GM21619 (cell line): Measurements from ENCODE around the gene GPR146.

Experiments
- ATAC-seq: cut with Tn5 transposase; IDR thresholded peaks from one replicate; pipeline ENCODE4 v1.9.1; 2021; ENCODE audit not compliant: unreplicated experiment

The GPR146 gene

DNA sequence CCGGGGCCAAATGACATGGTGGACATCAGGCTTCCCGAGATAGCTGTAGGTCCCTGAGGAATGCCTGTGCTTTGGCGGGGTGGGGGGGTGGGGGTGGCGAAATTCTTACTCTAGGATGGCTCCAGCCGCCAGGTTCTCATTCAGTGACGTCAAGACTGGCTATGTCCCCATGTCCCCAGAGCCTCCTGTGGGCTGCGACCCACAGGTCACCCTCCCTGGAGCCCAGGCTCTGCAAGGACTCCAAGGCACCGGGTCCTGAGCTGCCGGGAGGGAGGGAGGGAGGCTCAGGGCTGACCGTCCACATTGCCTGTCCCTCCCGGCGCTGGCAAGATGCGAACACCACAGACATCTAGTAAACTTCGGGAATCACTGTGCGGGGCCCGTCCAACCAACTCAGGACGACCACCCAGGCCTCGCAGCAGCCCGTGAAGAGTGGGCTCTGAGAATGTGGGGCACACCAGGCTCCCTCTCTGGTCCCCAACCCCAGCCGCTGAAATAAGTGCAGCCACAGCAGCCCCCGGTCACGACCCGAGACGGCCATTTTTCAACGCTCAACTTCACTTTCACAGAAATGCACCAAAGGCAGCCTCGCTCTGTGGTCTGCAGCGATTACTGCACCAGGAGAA, 12.6 kb downstream of the GPR146 start:
- no peak for ATAC-seq

DNA sequence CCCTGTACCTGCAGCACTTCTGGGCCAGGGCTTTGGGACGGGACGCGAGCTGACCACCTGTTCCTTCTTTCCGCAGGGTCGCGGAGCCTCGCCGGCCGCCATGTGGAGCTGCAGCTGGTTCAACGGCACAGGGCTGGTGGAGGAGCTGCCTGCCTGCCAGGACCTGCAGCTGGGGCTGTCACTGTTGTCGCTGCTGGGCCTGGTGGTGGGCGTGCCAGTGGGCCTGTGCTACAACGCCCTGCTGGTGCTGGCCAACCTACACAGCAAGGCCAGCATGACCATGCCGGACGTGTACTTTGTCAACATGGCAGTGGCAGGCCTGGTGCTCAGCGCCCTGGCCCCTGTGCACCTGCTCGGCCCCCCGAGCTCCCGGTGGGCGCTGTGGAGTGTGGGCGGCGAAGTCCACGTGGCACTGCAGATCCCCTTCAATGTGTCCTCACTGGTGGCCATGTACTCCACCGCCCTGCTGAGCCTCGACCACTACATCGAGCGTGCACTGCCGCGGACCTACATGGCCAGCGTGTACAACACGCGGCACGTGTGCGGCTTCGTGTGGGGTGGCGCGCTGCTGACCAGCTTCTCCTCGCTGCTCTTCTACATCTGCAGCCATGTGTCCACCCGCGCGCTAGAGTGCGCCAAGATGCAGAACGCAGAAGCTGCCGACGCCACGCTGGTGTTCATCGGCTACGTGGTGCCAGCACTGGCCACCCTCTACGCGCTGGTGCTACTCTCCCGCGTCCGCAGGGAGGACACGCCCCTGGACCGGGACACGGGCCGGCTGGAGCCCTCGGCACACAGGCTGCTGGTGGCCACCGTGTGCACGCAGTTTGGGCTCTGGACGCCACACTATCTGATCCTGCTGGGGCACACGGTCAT, 13.3 kb downstream of the GPR146 start:
- no peak for ATAC-seq

DNA sequence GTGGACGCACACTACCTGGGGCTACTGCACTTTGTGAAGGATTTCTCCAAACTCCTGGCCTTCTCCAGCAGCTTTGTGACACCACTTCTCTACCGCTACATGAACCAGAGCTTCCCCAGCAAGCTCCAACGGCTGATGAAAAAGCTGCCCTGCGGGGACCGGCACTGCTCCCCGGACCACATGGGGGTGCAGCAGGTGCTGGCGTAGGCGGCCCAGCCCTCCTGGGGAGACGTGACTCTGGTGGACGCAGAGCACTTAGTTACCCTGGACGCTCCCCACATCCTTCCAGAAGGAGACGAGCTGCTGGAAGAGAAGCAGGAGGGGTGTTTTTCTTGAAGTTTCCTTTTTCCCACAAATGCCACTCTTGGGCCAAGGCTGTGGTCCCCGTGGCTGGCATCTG, 14.0 kb downstream of the GPR146 start:
- no peak for ATAC-seq

- ATAC-seq = no peak
Observed at GRCh38 chr7:1058821-1059199, 14.5 kb downstream of the GPR146 start.

- no peak for ATAC-seq
Observed at GRCh38 chr7:1059200-1060091, 15.1 kb downstream of the GPR146 start.

- ATAC-seq = no peak
Observed at GRCh38 chr7:1060315-1061072, 16.1 kb downstream of the GPR146 start.

- ATAC-seq = no peak
Observed at GRCh38 chr7:1061180-1061579, 16.8 kb downstream of the GPR146 start.

DNA sequence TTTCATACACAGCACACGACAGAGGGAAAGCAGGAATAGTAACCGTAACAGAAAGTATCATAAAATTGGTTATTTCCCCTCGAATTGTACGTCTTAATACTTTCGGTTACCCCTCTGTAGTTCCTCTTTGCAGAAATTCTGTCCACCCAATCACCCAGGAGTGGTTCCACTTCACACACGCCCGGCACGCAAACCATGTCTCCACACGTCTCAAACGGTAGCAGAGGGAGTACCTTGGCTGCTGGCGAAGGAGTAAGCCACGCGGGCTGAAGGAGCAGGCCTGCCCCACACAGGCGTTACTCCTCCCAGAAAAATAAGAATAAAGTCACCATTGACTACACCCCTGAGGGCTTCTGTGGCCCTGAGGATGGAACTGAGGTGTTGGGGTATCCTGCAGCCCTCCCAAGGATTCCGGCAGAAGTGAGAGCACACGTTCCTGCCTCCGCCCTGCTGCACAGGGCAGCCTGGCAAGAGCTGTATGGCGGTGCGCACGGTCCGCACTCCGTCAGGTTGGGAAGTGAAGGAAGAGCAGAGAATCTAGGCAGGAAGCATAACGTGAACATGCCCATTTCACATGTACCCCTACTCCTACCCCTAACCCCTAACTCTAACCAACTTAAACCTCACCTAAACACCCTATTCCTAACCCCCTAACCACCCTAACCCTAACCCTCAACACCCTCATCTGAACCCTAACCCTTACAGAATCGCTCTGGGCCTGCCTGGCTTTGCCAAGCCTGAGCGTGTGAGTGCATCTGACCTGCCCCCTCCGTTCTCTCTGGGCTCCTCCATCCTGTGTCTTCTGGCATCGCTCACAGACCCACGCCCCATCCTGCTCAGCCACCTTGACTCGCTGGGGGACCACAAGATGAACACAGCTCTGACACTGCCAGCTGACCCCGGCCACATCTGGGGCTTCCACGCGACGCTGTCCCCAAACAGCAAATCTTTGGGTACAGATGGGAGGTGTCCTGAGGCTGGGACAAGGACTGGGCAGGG, 18.2 kb downstream of the GPR146 start:
- peak; percentile 65 for ATAC-seq

DNA sequence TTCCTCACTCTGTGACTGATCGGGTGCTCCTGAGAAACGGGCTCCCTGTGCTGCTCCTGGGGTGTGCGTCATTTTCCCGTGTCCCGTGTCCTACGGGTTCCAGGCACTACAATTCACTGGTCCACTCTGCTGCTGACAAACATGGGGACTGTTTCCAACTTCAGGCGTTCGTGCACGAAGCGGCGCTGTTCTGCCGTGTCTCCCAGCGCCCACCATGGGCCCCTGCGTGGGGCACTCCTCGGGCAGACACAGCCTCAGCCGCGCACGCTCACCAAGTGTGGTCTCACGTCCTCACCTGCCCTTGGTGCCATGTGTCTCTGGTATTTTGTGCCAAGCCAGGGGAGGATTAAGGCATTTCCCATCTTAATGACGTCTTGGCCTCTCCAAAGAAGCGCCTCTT, 19.0 kb downstream of the GPR146 start:
- no peak for ATAC-seq

- ATAC-seq = no peak
Observed at GRCh38 chr7:1064581-1064980, 20.2 kb downstream of the GPR146 start.

DNA sequence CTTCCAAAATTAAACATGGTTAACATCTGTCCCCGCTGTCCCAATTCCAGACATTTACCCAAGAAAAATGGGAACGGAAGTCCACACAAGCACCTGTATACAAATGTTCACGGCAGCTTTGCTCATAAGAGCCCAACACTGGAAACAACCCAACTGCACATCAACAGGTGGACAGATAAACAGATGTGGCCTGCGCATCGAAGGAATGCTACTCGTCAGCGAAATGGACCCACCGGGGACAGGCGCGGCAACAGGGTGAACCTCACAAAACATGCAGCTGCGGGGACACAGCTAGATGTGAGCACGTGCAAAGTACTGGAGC, 20.9 kb downstream of the GPR146 start:
- no peak for ATAC-seq

- peak; percentile 56 for ATAC-seq
Observed at GRCh38 chr7:1065585-1066241, 21.4 kb downstream of the GPR146 start.

DNA sequence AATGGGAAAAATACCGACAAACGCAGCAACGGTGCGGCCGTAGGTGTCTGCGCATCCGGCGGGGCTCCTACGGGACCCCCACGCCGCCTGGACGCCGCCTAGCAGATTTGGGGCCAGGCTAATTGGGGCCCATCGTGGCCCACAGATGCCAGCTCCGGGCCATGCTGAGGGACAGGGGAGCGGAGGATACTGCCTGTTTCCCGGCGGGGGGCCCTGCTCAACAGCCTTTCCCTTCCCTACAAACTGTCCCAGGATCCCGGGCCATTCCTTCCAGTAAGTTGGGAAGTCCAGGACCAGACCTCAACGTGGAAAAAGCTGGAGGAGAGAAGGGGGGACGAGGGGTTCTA, 21.9 kb downstream of the GPR146 start:
- no peak for ATAC-seq

- no peak for ATAC-seq
Observed at GRCh38 chr7:1068013-1068412, 23.7 kb downstream of the GPR146 start.

GRCh38 chr7:1068619-1069018, 24.3 kb downstream of the GPR146 start:
- ATAC-seq = no peak

DNA sequence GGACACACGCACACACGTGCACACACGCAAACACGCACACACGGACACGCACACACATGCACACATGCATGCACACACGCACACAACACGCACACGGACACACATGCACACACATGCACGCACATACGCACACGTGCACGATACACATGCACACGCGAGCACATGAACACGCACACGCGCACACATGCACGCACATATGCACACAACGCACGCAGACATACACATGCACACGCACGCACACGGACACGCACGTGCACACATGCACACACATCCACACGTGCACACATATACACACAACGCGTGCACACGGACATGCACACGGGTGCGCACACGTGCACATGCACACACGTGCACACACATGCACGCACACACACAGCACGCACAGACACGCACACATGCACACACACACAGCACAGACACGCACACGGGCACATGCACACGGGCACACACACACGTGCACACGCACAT, 26.2 kb downstream of the GPR146 start:
- ATAC-seq = no peak

GRCh38 chr7:1071731-1072254, 27.4 kb downstream of the GPR146 start:
- ATAC-seq = no peak

- ATAC-seq = no peak
Observed at GRCh38 chr7:1073142-1073977, 29.0 kb downstream of the GPR146 start.
